ENCODE data around the gene RC3H2. TPM values are rescaled to one million over a fixed set of nuclear protein-coding genes. Genes with fewer than 3 reads are reported as not detected.

The RC3H2 gene
- total and polyA plus RNA-seq, 2 experiments from 2014 or later, result 17.8 to 43.7 TPM

- Histone ChIP-seq H3K9me2 (replicated peaks; ENCODE audit: insufficient read depth) (no peaks in the 10 kb centered on the region), H3K27ac (no peak overlapping the region), H3K4me1 (ENCODE audit: insufficient read depth) (no peaks in the 10 kb centered on the region), H3K79me2 (no peaks in the 10 kb centered on the region), H3K9me3 (ENCODE audit: low read depth) (no peaks in the 10 kb centered on the region), H3K36me3 (replicated peaks; ENCODE audit: insufficient read depth, low read depth) (no peaks in the 10 kb centered on the region), H3K27me3 (no peaks in the 10 kb centered on the region), H4K20me1 (ENCODE audit: insufficient read depth, poor library complexity, severe bottlenecking) (no peaks in the 10 kb centered on the region), H3K4me3 (no peak overlapping the region), H2AFZ (no peak overlapping the region), H3K4me2 (no peak overlapping the region)
- no CpG with 5 or more reads among the region's 5 CpGs for WGBS (ENCODE audit: low lambda C conversion rate, missing lambda C conversion rate)
- TF ChIP-seq CTCF (IDR thresholded peaks at IDR 0.05; ENCODE audit: poor library complexity) (no peak), EZH2phosphoT487 (IDR thresholded peaks at IDR 0.05; ENCODE audit: low read depth, severe bottlenecking, unreplicated experiment) (no peak), EZH2 (IDR thresholded peaks at IDR 0.05; ENCODE audit: borderline replicate concordance) (no peak)
- no peak for DNase-seq (ENCODE audit: low spot score)
Observed at GRCh38 chr9:122866079-122866478, 39.1 kb downstream of the RC3H2 start.

- Histone ChIP-seq H3K36me3 (replicated peaks; ENCODE audit: insufficient read depth, low read depth) (no peaks in the 10 kb centered on the region), H3K27ac (no peak overlapping the region), H3K79me2 (no peaks in the 10 kb centered on the region), H4K20me1 (ENCODE audit: insufficient read depth, poor library complexity, severe bottlenecking) (no peaks in the 10 kb centered on the region), H2AFZ (no peak overlapping the region), H3K4me2 (no peak overlapping the region), H3K9me2 (replicated peaks; ENCODE audit: insufficient read depth) (no peaks in the 10 kb centered on the region), H3K9me3 (ENCODE audit: low read depth) (no peaks in the 10 kb centered on the region), H3K27me3 (no peaks in the 10 kb centered on the region), H3K4me3 (no peak overlapping the region), H3K4me1 (ENCODE audit: insufficient read depth) (no peaks in the 10 kb centered on the region)
- TF ChIP-seq EZH2phosphoT487 (IDR thresholded peaks at IDR 0.05; ENCODE audit: low read depth, severe bottlenecking, unreplicated experiment), result no peak
- no peak for TF ChIP-seq EZH2 (IDR thresholded peaks at IDR 0.05; ENCODE audit: borderline replicate concordance)
- no peak for TF ChIP-seq CTCF (IDR thresholded peaks at IDR 0.05; ENCODE audit: poor library complexity)
- DNase-seq (ENCODE audit: low spot score), result no peak
- 94% methylated on average over 7 of the region's 7 CpGs for WGBS (ENCODE audit: low lambda C conversion rate, missing lambda C conversion rate)
Observed at GRCh38 chr9:122865300-122865699, 39.9 kb downstream of the RC3H2 start.

- 100% methylated on average over 3 of the region's 3 CpGs for WGBS (ENCODE audit: low lambda C conversion rate, missing lambda C conversion rate)
- no peak for TF ChIP-seq CTCF (IDR thresholded peaks at IDR 0.05; ENCODE audit: poor library complexity)
- TF ChIP-seq EZH2phosphoT487 (IDR thresholded peaks at IDR 0.05; ENCODE audit: low read depth, severe bottlenecking, unreplicated experiment), result no peak
- TF ChIP-seq EZH2 (IDR thresholded peaks at IDR 0.05; ENCODE audit: borderline replicate concordance), result no peak
- H3K4me1 ChIP-seq (ENCODE audit: insufficient read depth), result no peaks in the 10 kb centered on the region
- H3K27me3 ChIP-seq, result no peaks in the 10 kb centered on the region
- no peak overlapping the region for H2AFZ ChIP-seq
- peaks cover 3% of the 10 kb centered on the region for H3K79me2 ChIP-seq
- H3K36me3 ChIP-seq (replicated peaks; ENCODE audit: insufficient read depth, low read depth), result no peaks in the 10 kb centered on the region
- no peaks in the 10 kb centered on the region for H4K20me1 ChIP-seq (ENCODE audit: insufficient read depth, poor library complexity, severe bottlenecking)
- H3K9me2 ChIP-seq (replicated peaks; ENCODE audit: insufficient read depth), result no peaks in the 10 kb centered on the region
- no peaks in the 10 kb centered on the region for H3K9me3 ChIP-seq (ENCODE audit: low read depth)
- no peak overlapping the region for H3K4me2 ChIP-seq
- H3K27ac ChIP-seq, result no peak overlapping the region
- no peak for DNase-seq (ENCODE audit: low spot score)
- H3K4me3 ChIP-seq, result no peak overlapping the region
Observed at GRCh38 chr9:122863407-122863806, 41.8 kb downstream of the RC3H2 start.

Data from hepatocyte (in vitro differentiated cells).